GM18498 (cell line): ENCODE results near the gene SLAMF9.
"Not testable (repeated sequence)": the region's sequence is repeated elsewhere in the genome, so short reads cannot be mapped to it uniquely, and the experiment has no call there.

Experiments
- ATAC-seq: cut with Tn5 transposase; IDR thresholded peaks from one replicate; pipeline ENCODE4 v1.9.1; 2021; ENCODE audit warnings: mild to moderate bottlenecking, moderate library complexity; ENCODE audit not compliant: unreplicated experiment

SLAMF9 gene

GRCh38 chr1:159921700-159922504 is 32.1 kb downstream of the SLAMF9 start:
- ATAC-seq, result no peak

- ATAC-seq, result peak; percentile 22
Observed at GRCh38 chr1:159921251-159921650, 32.8 kb downstream of the SLAMF9 start.

GRCh38 chr1:159920651-159921050 is 33.4 kb downstream of the SLAMF9 start:
- no peak for ATAC-seq

DNA sequence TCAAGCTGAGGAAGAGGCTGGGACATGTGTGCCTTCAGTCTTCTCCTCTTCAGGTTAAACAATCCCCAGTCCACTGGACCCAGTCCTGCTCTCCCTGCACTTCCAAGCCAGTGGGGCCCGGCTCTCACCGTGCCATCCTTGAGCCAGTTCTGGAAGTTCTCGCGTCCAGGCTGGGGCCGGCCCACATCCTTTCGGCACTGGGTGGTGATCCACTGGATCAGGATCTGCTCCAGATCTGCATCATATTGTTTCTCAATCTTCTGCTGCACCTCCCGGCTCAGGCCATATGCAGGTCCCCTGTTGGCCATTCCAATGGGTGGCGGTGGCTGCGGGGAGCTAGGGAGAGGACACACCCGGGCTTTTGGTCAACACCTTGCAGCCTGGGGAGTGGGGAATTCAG is 33.8 kb downstream of the SLAMF9 start:
- no peak for ATAC-seq

DNA sequence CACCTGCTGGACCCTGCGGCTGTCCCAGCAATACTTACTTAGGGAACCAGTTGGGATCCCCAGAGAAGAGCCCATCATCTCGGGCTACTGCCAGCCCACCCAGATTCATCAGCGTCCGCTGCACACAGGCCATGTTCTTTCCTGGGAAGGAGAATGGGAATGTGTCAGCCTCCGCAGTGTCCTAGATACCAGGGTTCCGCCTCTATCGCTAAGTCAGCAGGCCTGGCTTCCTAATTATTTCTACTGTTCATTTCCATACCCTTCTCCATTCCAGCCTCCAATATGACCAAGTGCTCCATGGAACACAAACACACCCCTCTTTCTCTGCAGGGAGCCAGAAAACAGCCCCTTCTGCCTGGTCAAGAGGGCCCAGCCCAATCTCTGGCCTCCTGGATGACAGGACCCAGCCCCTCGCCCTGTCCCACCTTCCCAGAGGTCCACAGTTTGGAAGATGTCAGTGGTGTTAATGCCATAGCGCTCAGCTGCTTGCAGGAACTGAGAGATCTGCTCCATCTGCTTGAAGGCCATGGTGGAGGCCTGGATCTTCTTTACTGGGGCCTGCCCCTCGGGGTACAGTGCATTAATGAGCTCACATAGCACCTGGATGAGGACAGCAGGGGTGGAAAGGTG is 34.7 kb downstream of the SLAMF9 start:
- ATAC-seq, result no peak

DNA sequence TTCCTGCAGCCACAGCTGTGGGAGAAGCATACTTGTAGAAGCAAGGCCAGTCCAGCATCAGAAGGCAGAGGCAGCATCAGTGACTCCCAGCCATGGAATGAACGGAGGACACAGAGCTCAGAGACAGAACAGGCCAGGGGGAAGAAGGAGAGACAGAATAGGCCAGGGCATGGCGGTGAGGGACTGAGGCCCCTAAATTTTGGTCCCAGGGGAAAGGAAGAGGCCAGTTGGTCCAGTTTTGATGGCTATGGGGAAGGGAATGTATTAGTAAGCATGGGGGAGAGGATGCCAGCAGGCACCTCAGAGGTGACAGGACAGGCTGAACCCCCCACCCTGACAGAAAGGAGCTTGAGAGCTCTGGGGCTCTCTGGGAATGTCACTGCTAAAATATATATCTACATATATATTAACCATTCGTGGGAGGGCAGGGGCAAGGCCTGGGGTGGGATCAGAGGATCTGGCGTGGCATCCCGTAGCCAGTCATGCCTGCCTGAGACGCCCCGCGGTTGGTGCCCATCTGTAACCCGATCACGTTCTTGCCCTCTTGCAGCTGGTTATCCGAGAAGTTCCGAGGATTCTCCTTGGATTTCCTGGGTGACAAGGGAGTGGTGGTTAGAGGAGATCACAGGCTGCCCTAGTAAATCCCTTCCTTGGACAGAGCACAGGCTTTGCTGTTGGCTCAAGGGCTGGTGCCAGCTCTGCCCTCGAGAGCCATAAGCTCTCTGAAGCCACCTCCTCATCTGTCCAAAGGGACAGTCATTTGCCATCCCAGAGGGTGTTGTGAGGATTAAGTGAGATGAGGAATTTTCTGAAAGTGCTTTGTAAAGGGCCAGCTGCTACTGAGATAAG is 35.5 kb downstream of the SLAMF9 start:
- no peak for ATAC-seq

DNA sequence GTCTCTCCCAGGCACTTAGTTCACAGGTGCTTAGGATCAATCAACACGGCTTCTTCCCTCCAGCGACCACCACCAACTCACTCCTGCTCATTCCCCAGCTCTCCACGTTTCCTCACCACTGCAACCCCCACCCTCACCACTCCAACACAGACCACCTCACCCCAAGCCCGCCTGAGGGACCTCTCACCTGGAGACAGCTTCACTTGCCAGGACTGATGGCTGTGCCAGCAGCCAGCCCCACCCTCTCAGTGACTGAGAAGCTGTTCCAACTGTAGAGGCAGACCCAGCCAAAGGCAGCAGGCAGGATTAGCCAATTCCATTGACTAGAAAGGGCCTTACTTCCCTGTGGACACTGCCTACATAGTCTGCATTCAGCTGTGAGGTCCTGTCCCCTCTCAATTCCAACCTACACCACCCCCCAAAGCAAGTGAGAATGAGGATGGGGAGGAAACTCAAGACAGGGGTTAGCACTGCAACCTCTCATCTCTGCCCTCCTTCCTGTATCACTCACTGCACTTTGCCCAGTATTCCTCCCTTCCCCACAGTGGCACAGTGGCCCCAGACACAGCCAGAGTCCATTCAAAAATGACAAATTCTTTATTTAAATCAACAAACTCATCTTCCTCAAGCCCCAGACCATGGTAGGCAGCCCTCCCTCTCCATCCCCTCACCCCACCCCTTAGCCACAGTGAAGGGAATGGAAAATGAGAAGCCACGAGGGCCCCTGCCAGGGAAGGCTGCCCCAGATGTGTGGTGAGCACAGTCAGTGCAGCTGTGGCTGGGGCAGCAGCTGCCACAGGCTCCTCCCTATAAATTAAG is 36.3 kb downstream of the SLAMF9 start:
- ATAC-seq, result no peak

- no peak for ATAC-seq
Observed at GRCh38 chr1:159916242-159917051, 37.6 kb downstream of the SLAMF9 start.

GRCh38 chr1:159915571-159916241 is 38.3 kb downstream of the SLAMF9 start:
- no peak for ATAC-seq

- no peak for ATAC-seq
Observed at GRCh38 chr1:159914252-159915018, 39.6 kb downstream of the SLAMF9 start.

GRCh38 chr1:159913451-159914192 is 40.4 kb downstream of the SLAMF9 start:
- ATAC-seq, result no peak

DNA sequence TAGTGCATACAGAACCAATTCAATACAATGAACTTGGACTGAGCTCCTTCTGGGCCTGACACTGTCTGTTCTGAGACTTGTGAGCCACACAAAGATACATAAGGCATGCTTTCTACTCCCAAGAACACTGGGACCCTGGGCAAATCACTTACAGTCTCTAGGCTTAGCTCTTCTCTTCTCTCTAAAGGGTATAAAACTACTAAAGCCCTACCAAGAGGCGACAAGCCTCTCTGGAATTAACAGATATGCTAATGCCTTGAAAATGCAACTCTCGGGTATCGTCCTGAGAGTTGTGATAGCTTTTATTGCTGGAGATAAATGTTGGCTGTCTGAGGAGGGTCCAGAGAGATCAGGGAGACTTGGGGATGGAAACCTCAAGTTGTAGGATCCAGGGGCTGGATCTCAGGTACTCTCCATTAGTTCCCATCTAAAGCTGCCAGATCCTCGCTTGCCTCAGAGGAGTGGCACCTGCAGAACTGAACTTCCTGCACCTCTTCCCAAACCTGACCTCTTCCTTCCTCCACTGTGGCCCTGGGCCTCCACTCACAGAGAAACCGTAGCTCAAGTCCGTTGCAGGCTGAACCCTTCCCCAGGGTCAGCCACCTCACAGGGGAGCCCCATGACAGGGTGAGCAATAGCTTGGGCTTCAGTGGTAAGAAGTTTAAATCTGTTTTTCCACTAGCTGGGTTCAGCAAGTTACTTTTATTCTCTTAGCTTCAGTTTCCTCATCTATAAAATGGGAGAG is 42.5 kb downstream of the SLAMF9 start:
- ATAC-seq, result no peak

DNA sequence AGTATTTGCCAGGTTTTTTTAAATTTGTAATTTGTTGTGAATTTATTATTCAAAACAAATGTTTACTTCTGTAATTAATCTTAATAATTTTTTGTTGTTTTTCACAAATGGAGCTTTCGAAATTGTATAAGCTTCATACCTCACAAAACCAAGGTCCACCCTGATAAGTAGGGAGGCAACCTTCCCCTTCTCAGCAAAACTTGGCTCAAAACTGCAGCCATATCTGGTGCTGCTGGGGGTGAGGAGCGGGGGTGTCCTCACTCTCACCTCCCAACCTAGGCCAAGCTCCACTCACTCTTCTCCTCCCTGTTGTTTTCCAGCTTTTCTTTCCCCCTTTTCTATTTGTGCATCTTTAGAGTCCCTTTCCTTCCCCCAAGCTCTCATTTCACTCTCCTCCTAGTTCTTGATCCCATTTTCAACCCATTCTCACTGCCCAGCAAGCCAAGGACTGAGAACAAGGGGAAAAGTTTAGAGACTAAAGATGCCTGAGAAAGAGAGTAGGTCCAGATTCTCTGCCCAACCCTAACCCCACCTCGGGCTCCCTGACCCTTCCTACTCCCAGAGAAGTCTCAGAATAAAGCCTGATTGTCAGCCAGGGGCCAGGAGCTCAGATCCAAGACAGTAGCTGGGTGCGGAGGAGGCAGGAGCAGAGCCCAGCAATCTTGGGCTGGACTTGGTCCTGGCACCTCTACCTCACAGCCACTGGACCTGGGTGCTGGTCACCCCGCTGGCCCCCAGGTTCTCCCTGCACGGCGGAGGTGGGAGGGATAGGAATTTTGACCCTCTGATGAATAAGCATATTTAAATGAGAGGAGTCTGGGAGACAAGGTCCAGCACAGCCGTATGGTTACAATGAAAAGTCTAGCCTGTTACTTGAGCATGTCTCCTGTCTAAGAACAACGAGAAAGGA is 45.8 kb downstream of the SLAMF9 start:
- ATAC-seq, result no peak

DNA sequence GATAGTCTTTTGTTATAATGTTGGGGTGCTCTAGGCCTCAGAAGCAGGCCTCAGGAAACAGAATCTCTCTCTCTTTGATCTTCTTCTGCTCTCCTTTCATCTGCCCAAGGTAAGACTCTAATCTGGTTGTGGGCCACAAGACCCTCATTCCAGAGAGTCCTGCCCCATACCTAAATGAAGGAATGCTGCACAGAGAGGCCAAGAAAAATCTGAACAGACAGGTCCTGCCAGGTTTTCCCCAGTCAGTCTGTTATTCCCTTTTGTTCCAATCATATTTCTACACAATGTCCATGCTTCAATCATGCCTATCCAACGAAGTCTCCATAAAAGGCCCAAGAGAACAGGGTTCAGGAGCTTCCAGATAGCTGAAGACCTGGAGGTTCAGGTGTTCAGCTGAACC is 47.1 kb downstream of the SLAMF9 start:
- no peak for ATAC-seq

DNA sequence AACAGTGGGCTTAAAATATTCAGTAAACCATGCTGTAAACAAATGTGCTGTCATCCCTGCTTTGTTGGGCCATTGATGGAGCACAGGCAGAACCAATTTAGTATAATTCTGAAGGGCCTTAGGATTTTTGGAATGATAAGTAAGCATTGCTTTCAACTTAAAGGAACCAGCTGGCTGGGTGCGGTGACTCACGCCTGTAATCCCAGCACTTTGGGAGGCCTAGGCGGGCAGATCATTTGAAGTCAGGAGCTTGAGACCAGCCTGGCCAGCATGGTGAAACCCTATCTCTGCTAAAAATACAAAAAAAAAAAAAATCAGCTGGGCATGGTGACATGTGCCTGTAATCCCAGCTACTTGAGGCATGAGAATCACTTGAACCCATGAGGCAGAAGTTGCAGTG is 50.0 kb downstream of the SLAMF9 start:
- not testable (repeated sequence) for ATAC-seq

DNA sequence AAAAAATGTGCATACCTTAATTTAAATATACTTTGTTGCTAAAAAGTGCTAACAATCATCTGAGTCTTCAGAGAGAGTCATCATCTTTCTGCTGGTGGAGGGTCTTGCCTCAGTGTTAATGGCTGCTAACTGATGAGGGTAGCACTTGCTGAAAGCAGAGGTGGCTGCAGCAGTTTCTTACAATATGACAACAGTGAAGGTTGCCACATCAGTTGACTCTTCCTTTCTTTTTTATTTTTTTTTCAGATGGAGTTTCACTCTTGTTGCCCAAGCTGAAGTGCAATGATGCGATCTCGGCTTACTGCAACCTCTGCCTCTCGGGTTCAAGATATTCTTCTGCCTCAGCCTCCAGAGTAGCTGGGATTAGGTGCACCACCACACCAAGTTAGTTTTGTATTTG is 51.5 kb downstream of the SLAMF9 start:
- ATAC-seq, result no peak
